Stimulated activated naive CD8-positive, alpha-beta T cell treated with anti-CD3 and anti-CD28 coated beads, Interleukin-15, Interleukin-2, amounts not matched to agents 100 U/mL and 50 U/mL, for 24 hours (primary cell): ENCODE results near the gene OR2M3.
"Not testable (repeated sequence)": the region's sequence is repeated elsewhere in the genome, so short reads cannot be mapped to it uniquely, and the experiment has no call there.

Source experiments
- ATAC-seq: fragments of 150-1000 bp; cut with Tn5 transposase; one replicate; pipeline ENCODE4 v1.10.0; 2021
- DNase-seq: peaks from one replicate; pipeline ENCODE4 v3.0.0; 2021

Gene OR2M3

GRCh38 chr1:248196965-248197364, at the start of gene OR2M3:
Gene OR2M3, plus strand, starts transcription at chr1:248197265. Its CDS starts 5,803 bp downstream, at chr1:248203068.
- ATAC-seq, result no peak
- no peak for DNase-seq

GRCh38 chr1:248152056-248152827, 44.8 kb upstream of the OR2M3 start:
- no peak for DNase-seq
- no peak for ATAC-seq

GRCh38 chr1:248155927-248156326, 41.1 kb upstream of the OR2M3 start:
- no peak for ATAC-seq
- no peak for DNase-seq

- no peak for ATAC-seq
- no peak for DNase-seq
These were observed 38.3 kb upstream of the OR2M3 start for GRCh38 chr1:248158758-248159157.

- no peak for ATAC-seq
- DNase-seq, result no peak
These were observed 33.0 kb upstream of the OR2M3 start for GRCh38 chr1:248164031-248164430.

- ATAC-seq (no peak), DNase-seq (no peak)
These were observed 31.9 kb upstream of the OR2M3 start for GRCh38 chr1:248165186-248165585.

- DNase-seq, result no peak
- no peak for ATAC-seq
These were observed 22.5 kb upstream of the OR2M3 start, which contains the start of gene OR2M2 for GRCh38 chr1:248174521-248174920. Gene OR2M2, plus strand, starts transcription at chr1:248174821. Its CDS starts 5,165 bp downstream, at chr1:248179986.

- no peak for ATAC-seq
- no peak for DNase-seq
These were observed 13.1 kb upstream of the OR2M3 start for GRCh38 chr1:248183996-248184395.

DNA sequence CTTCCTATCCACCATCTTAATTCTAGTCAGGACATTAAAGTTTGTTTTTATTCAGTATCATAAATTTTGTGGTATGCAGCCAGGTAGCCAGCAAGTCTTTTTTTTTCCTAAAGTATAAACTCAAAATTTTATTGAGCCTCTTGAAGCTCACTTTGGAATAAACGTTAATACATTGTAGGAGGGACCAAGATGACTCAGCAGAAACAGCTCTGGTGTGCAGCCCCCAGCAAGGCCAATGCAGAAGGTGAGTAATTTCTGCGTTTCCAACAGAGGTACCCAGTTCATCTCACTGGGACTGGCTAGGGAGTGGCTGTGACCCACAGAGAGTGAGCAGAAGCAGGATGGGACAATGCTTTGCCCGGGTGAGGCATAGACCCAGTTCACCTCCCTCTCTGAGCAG, 9.7 kb upstream of the OR2M3 start:
- ATAC-seq (no peak), DNase-seq (no peak)

GRCh38 chr1:248189026-248189425, 8.0 kb upstream of the OR2M3 start:
- no peak for ATAC-seq
- DNase-seq, result no peak

DNA sequence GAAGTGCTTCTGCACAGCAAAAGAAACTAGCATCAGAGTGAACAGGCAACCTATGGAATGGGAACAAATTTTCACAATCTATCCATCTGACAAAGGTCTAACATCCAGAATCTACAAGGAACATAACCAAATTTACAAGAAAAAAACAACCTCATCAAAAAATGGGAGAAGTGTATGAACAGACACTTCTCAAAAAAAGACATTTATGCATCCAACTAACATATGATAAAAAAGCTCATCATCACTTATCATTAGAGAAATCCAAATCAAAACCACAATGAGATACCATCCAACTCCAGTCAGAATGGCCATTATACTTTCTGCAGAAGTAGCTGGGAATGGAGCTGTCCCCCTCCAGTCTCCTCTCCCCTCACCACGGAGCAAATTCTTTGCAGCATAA, 2.9 kb upstream of the OR2M3 start:
- DNase-seq (no peak), ATAC-seq (no peak)

DNA sequence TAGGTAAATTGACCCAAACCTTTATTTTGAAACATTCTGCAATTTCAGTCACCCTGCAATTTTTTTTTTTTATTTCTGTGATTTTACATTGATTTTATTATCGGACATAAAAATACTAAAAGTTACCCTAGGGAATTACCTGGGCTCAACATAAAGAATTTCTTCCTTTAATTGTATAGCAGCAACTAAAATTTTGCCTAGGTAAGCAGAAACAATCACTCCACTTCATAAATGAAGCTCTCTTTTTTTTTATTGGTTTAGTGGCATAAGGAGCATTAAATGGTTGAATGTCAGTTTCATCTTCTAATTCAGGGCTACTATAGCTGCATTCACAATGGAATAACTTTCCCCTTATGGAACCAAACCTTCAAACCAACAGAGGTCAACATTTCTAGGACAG, 18.8 kb downstream of the OR2M3 start:
- no peak for ATAC-seq
- no peak for DNase-seq

DNA sequence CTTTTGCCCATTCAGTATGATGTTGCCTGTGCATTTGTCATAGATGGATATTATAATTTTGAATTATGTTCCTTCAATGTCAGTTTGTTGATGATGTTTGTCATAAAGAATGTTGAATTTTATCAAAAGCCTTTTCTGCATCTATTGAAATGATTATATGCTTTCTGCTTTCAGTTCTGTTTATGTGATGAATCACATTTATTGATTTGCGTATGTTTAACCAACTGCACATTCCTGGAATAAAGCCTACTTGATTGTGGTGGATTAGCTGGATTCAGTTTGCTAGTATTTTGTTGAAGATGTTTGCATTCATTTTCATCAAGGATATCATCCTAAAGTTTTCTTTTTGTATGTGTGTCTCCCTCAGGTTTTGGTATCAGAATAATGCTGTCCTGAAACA, 28.5 kb downstream of the OR2M3 start:
- ATAC-seq (no peak), DNase-seq (no peak)

DNA sequence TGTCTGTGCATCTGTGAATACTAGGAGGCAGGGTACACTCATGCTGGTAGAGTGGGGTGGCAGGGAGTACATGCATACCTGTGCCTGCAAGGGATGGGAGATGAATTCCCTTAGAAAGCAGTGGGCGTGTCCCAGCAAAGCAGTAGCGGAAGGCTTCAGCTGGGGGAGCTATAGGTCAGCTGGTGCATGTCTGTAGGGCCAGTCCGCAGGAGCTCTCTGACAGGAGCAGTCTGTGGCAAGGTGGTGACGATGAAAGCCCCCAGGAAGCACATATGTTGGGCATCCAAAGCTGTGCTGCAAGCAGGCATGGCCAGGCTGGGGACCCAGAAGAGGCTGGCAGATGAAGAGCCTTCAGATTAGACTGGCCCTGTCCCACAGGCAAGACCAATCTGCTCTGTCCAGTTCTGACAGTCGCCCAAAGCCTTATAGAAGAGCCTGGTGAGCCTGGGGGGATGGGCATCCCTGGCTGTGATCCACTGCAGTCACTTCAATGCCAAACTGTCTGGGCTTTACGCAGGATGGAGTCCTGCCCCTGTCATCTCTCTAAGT, 32.4 kb downstream of the OR2M3 start:
- no peak for DNase-seq
- ATAC-seq, result no peak

DNA sequence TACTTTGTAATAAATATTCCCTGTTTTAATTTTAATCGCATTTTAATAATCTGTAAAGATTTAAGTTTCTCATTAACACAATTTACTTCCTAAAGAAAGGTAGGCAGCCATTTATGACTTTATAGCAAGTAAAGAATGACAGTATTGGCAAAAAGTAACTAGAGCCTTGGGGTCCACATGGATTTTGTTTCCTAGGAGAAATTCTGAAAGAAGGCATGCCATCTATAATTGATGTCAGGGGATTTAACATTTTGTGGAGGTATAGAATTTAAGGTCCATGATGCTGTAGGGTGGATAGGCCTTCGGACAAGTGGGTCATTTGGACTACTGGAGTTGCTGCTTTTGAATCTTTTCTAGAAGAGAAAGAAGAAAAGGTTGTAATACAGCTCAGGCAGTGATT, 34.1 kb downstream of the OR2M3 start, which contains the start of gene OR2M4:
OR2M4 (plus strand) TSS at position 301 of the 400 bp plus-strand sequence. CDS start 7,512 bp downstream, outside the sequence.
- no peak for DNase-seq
- ATAC-seq, result no peak

DNA sequence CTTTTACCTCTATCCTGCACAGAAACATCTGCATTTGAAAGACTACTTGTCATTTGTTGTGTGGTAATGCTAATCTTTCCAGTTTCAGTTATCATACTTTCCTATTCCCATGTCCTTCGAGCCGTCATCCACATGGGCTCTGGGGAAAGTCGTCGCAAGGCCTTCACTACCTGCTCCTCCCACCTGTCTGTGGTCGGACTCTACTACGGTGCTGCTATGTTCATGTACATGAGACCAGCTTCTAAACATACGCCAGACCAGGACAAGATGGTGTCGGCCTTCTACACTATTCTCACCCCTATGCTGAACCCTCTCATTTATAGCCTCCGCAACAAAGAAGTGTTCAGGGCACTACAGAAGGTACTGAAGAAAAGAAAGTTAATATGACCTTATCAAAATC, 42.4 kb downstream of the OR2M3 start:
- no peak for DNase-seq
- no peak for ATAC-seq

GRCh38 chr1:248243204-248243603, 46.1 kb downstream of the OR2M3 start:
- ATAC-seq (no peak), DNase-seq (peak; percentile 9)

- not testable (repeated sequence) for DNase-seq
These were observed 62.2 kb downstream of the OR2M3 start for GRCh38 chr1:248259309-248259708.

More at GRCh38 chr1:248259309-248259708, 62.2 kb downstream of the OR2M3 start:
- not testable (repeated sequence) for ATAC-seq
